ENCODE measurements around the gene COL6A5. TPM values are rescaled to one million over a fixed set of nuclear protein-coding genes. Genes with fewer than 3 reads are reported as not detected.

The COL6A5 gene
- total and polyA plus RNA-seq, 9 of the 15 experiments (the other 6 are each of a cell fraction or from before 2014, with no cell fraction given): 1.5 to 9.7 (median 5.6) TPM

- TF ChIP-seq ZBTB43 (CRISPR knock-in tag; IDR thresholded peaks at IDR 0.05) (no peak), BCL6 (CRISPR knock-in tag; IDR thresholded peaks at IDR 0.05) (no peak), ADNP (tag; IDR thresholded peaks at IDR 0.05) (no peak), MYBL2 (IDR thresholded peaks at IDR 0.05; ENCODE audit: low read depth) (no peak), MYBL2 (CRISPR knock-in tag; IDR thresholded peaks at IDR 0.05; ENCODE audit: borderline replicate concordance) (no peak), NCOA2 (IDR thresholded peaks at IDR 0.05; ENCODE audit: partially characterized antibody in 2 of 2) (no peak), PURB (CRISPR knock-in tag; IDR thresholded peaks at IDR 0.05; ENCODE audit: low read depth) (no peak), FOXP4 (CRISPR knock-in tag; IDR thresholded peaks at IDR 0.05; ENCODE audit: borderline replicate concordance) (no peak), MAFK (IDR thresholded peaks at IDR 0.05; ENCODE audit: low read length) (no peak), ID3 (CRISPR knock-in tag; IDR thresholded peaks at IDR 0.05) (no peak), ID3 (tag; IDR thresholded peaks at IDR 0.05) (no peak), ZNF512 (tag; IDR thresholded peaks at IDR 0.05) (no peak), NR2C1 (IDR thresholded peaks at IDR 0.05) (no peak), NR2C1 (tag; IDR thresholded peaks at IDR 0.05) (no peak), ZNF717 (CRISPR knock-in tag; IDR thresholded peaks at IDR 0.05) (no peak), RNF219 (CRISPR knock-in tag; IDR thresholded peaks at IDR 0.05) (no peak), HNRNPL (IDR thresholded peaks at IDR 0.05; ENCODE audit: low read depth, low read length) (no peak)
Observed at GRCh38 chr3:130377960-130378676, 32.6 kb downstream of the COL6A5 start (continued).

Data from K562 (cell line).